Sigmoid colon (tissue), 7 donors: ENCODE data around the gene RAB25. TPM values are rescaled to one million over a fixed set of nuclear protein-coding genes. Genes with fewer than 3 reads are reported as not detected.

Experiments used
- DNase-seq: peaks from one replicate; pipeline ENCODE4 v3.0.0-alpha.2; 2019
- H3K27ac ChIP-seq, 4 donors: fragments of 200-600 bp; sonication (generic); one replicate each; pipeline ENCODE4 v1.5.1; 2016 to 2019; ENCODE audit warnings: mild to moderate bottlenecking in 1 of 4
- H3K27me3 ChIP-seq, 3 donors: fragments of 200-600 bp; sonication (generic); one replicate each; pipeline ENCODE4 v1.5.1; 2019; ENCODE audit warnings: mild to moderate bottlenecking in 1 of 3
- H3K36me3 ChIP-seq, 4 donors: fragments of 200-600 bp; sonication (generic); one replicate each; pipeline ENCODE4 v1.5.1; 2016 to 2019
- H3K4me1 ChIP-seq, 4 donors: fragments of 200-600 bp; sonication (generic); one replicate each; pipeline ENCODE4 v1.5.1; 2017 to 2019
- H3K4me3 ChIP-seq, 4 donors: fragments of 200-600 bp; sonication (generic); one replicate each; pipeline ENCODE4 v1.5.1; 2017 to 2019; ENCODE audit warnings: mild to moderate bottlenecking in 2 of 4, moderate library complexity in 1 of 4
- H3K9me3 ChIP-seq, 4 donors: fragments of 200-600 bp in 3 of 4; sonication (generic) in 3 of 4; one replicate each; pipeline versions ENCODE4 v1.5.1 to v1.6.1; 2013 to 2019
- EP300 ChIP-seq, 4 donors: sonication (generic); formaldehyde crosslinking; IDR thresholded peaks; one replicate each; pipeline ENCODE4 v1.6.1; 2017; ENCODE audit warnings: antibody characterized with exemption in 4 of 4
- POLR2A ChIP-seq, 2 donors: fragments of 450-650 bp; IDR thresholded peaks; one replicate each; pipeline ENCODE4 v1.6.1; 2016; ENCODE audit warnings: antibody characterized with exemption in 2 of 2, mild to moderate bottlenecking in 2 of 2, moderate library complexity in 2 of 2
- POLR2AphosphoS5 ChIP-seq, 4 donors: sonication (generic); formaldehyde crosslinking; IDR thresholded peaks; one replicate each; pipeline ENCODE4 v1.6.1; 2017; ENCODE audit warnings: antibody characterized with exemption in 4 of 4
- WGBS, 2 donors: extraction: QIAGEN DNeasy Blood & Tissue Kit; methylation state at CpG; one replicate each; pipeline ENCODE4 v1.1.7; 2013; 5-methylcytosine and 5-hydroxymethylcytosine counted together
- intact Hi-C: fragments of 100-400 bp; cut with DNase I; formaldehyde crosslinking; loops from one replicate; pipeline ENCODE4 v1.15.1; 2023
- polyA plus RNA-seq, 3 donors: library from polyadenylated mRNA; stranded (reverse); fragments of 200-250 nt; gene quantifications; one replicate each; pipeline ENCODE4 v1.2.3, GENCODE V29; 2013
- total RNA-seq, 4 donors: library from RNA; depleted of rRNA; stranded (reverse); fragments of >200 nt; gene quantifications; one replicate each; pipeline ENCODE4 v1.1.0, GENCODE V29; 2016
- TF ChIP-seq, protein P1 (sequence below), 4 experiments: fragments of 450-650 bp in 3 of 4; fragments of 200-600 bp in 1 of 4; IDR thresholded peaks; one replicate each; pipeline ENCODE4 v1.5.1; 2016 to 2019; ENCODE audit warnings: antibody characterized with exemption in 4 of 4, mild to moderate bottlenecking in 3 of 4, moderate library complexity in 2 of 4
- donor health status: healthy with polysubstance abuse.
- donor health status: Bipolar disorder and iron deficiency.
- donor health status: healthy.

RAB25 gene
- total and polyA plus RNA-seq, 7 donors, result 187 to 237 (median 201) TPM; not detected in 4

DNA sequence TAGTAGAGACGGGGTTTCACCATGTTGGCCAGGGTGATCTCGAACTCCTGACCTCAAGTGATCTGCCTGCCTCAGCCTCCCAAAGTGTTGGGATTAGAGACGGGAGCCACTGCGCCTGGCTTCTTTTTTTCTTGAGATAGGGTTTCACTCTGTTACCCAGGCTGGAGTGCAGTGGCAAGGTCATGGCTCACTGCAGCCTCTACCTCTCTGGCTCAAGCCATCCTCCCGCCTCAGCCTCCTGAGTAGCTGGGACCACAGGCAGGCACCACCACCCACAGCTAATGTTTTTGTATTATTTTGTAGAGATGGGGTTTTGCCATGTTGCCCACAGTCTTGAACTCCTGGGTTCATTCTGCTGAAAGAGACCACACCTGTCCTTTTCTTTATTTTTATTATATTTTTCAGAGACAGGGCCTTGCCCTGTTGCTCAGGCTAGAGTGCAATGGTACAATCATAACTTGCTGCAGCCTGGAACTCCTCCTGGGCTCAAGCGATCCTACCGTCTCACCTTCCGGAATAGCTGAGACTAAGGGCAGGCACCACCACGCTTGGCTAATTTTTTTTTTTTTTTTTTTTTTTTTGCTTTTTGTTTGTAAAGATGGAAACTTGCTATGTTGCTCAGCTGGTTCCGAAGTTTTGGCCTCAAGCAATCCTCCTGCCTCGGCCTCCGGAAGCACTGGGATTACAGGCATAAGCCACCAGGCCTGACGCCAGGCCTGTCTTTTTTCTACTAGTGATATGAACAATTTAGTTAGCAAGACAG, 56.6 kb downstream of the RAB25 start:
- 28 to 60% methylated on average over 13 of the region's 13 CpGs for WGBS, 2 donors
- no peaks in the 10 kb centered on the region for H3K36me3 ChIP-seq
- no peak for DNase-seq
- H3K9me3 ChIP-seq, result no peaks in the 10 kb centered on the region
- H3K4me3 ChIP-seq, result peak overlapping the region; percentile 81 to 99 (median 90)
- TF ChIP-seq POLR2A (IDR thresholded peaks at IDR 0.05) (no peak), EP300 (IDR thresholded peaks at IDR 0.05) (no peak), POLR2AphosphoS5 (IDR thresholded peaks at IDR 0.05) (no peak)
- TF ChIP-seq, protein P1, sequence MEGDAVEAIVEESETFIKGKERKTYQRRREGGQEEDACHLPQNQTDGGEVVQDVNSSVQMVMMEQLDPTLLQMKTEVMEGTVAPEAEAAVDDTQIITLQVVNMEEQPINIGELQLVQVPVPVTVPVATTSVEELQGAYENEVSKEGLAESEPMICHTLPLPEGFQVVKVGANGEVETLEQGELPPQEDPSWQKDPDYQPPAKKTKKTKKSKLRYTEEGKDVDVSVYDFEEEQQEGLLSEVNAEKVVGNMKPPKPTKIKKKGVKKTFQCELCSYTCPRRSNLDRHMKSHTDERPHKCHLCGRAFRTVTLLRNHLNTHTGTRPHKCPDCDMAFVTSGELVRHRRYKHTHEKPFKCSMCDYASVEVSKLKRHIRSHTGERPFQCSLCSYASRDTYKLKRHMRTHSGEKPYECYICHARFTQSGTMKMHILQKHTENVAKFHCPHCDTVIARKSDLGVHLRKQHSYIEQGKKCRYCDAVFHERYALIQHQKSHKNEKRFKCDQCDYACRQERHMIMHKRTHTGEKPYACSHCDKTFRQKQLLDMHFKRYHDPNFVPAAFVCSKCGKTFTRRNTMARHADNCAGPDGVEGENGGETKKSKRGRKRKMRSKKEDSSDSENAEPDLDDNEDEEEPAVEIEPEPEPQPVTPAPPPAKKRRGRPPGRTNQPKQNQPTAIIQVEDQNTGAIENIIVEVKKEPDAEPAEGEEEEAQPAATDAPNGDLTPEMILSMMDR (IDR thresholded peaks at IDR 0.05), result no peak
- intact Hi-C loops, result no loop called here
- H3K27me3 ChIP-seq, result no peaks in the 10 kb centered on the region
- peaks cover 0 to 82% (median 80%) of the 10 kb centered on the region in 4 donors for H3K4me1 ChIP-seq
- peak overlapping the region; percentile 95 to 100 (median 98) for H3K27ac ChIP-seq

DNA sequence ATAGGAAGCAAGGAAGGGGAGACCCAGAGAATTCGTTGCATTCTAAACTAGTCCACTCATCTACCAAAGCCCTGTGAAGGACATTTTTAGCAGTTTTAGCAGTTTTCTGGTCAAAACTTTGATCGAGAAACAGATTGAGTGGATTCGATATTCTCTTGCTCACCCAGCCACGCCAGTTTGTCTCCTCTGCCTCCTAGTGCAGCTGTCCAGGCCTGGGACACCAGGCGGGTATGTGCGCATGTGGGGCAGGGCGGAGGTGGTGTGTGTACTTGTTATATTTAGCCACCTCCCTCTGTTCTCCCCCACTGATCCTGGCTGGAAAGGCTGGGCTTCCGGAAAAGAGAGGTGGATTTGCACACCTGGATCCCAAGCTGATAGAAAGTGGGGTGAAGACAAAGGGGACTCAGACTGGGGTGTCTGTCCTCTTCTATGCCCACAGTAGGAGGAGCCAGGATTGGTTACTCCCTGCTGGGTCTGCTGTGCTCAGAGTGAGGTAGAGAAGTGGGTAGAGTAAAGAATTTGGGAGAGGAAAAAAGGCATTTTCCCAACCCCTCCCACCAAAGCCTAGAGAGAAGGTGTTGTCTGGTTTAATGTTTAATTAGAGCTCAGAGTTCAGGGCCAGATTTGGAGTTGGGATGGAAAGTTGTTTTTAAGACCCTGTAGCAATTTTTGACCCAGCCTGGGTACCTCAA, 57.4 kb downstream of the RAB25 start:
- H3K4me1 ChIP-seq, result peaks cover 0 to 84% (median 83%) of the 10 kb centered on the region in 4 donors
- TF ChIP-seq, protein P1 (IDR thresholded peaks at IDR 0.05), result no peak
- TF ChIP-seq EP300 (IDR thresholded peaks at IDR 0.05) (no peak), POLR2A (IDR thresholded peaks at IDR 0.05) (peak; percentile 69 to 77), POLR2AphosphoS5 (IDR thresholded peaks at IDR 0.05) (peak; percentile 88 to 91 (median 90))
- peak; percentile 90 for DNase-seq
- peak overlapping the region; percentile 81 to 99 (median 90) for H3K4me3 ChIP-seq
- peak overlapping the region; percentile 95 to 100 (median 98) for H3K27ac ChIP-seq
- intact Hi-C loops, result no loop called here
- no peaks in the 10 kb centered on the region for H3K36me3 ChIP-seq
- H3K27me3 ChIP-seq, result no peaks in the 10 kb centered on the region
- no peaks in the 10 kb centered on the region for H3K9me3 ChIP-seq
- 6 to 52% methylated on average over 8 of the region's 8 CpGs for WGBS, 2 donors

DNA sequence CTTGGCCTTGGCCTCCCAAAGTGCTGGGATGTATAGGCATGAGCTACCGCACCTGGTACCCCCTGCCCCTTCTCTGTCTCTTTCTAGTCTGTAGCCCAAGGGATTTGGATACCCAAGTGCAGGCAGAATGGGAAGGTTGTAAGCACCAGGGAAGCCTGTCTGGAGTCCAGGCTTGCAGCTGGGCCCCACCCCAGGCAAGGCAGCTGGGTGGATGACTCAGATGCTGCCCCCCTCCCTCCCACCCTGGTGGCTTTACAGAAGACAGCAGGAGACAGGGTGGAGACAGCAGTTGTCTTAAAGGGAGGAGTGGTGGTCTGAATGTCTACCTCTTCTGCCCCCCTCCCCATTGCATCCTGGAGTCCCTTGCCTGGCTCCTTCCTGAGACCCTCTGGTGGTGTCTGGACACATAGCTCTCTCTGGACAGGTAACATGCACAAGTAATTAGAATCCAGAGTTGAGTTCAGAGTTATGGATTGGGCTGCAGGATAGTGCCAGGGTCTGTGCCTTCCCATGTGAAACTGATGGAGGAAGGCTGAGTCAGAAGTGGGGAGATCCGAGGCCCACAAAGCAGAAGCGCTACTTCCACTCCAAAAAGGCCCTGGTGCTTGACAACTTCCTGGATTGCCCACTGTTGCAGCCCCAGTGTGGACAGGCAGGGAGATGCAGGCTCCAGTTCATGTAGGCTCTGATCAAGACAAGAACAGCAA, 58.7 kb downstream of the RAB25 start:
- WGBS, 2 donors, result 44 to 57% methylated on average over 3 of the region's 3 CpGs
- Histone ChIP-seq H3K27me3 (no peaks in the 10 kb centered on the region), H3K4me1 (peaks cover 0 to 86% (median 85%) of the 10 kb centered on the region in 4 donors), H3K36me3 (no peaks in the 10 kb centered on the region), H3K27ac (peak overlapping the region; percentile 95 to 100 (median 98)), H3K4me3 (peak overlapping the region in 3 of 4 donors; percentile 81 to 95 (median 86)), H3K9me3 (no peaks in the 10 kb centered on the region)
- intact Hi-C loops, result loop anchor here (5.0 kb wide), 1 partner anchor 338 kb away; no protein-coding TSS in a partner anchor
- peak; percentile 86 for DNase-seq
- TF ChIP-seq EP300 (IDR thresholded peaks at IDR 0.05), result no peak
- TF ChIP-seq, protein P1 (IDR thresholded peaks at IDR 0.05), result peak in 1 of 4 experiments; percentile 18
- no peak for TF ChIP-seq POLR2A (IDR thresholded peaks at IDR 0.05)
- TF ChIP-seq POLR2AphosphoS5 (IDR thresholded peaks at IDR 0.05), result peak in 3 of 4 donors; percentile 21 to 59 (median 27)

Other genes with a start within 250 kb of the RAB25 start
- gene GON4L, start 203.9 kb upstream of the RAB25 start, total RNA-seq, result 10 to 100 TPM; 25.7 to 45.7 (median 36.4) TPM
- 10 to 100 TPM in 1 of 3 donors, 1 to 10 TPM in 2; 3.5 to 24.7 (median 7.2) TPM for gene GON4L, start 203.9 kb upstream of the RAB25 start, polyA plus RNA-seq
- gene SYT11, start 201.6 kb upstream of the RAB25 start, total RNA-seq, result 10 to 100 TPM; 14.0 to 29.1 (median 21.3) TPM
- 1 to 10 TPM in 2 of 3 donors, under 1 TPM in 1; under 0.01 to 8.4 (median 1.2) TPM for gene SYT11, start 201.6 kb upstream of the RAB25 start, polyA plus RNA-seq
- gene RIT1, start 149.8 kb upstream of the RAB25 start, total RNA-seq, result 10 to 100 TPM; 16.6 to 23.2 (median 20.7) TPM
- gene RIT1, start 149.8 kb upstream of the RAB25 start, polyA plus RNA-seq, result 10 to 100 TPM; 13.1 to 15.0 (median 13.8) TPM
- 10 to 100 TPM; 33.5 to 67.6 (median 38.9) TPM for gene KHDC4, start 126.7 kb upstream of the RAB25 start, total RNA-seq
- 10 to 100 TPM in 2 of 3 donors, 1 to 10 TPM in 1; 6.6 to 25.2 (median 10.2) TPM for gene KHDC4, start 126.7 kb upstream of the RAB25 start, polyA plus RNA-seq
- not detected for gene RXFP4, start 119.5 kb upstream of the RAB25 start, total RNA-seq
- gene RXFP4, start 119.5 kb upstream of the RAB25 start, polyA plus RNA-seq, result 1 to 10 TPM in 2 of 3 donors, not detected in 1; 1.8 to 2.7 TPM
- gene ARHGEF2, start 82.6 kb upstream of the RAB25 start, total RNA-seq, result 10 to 100 TPM; 31.6 to 83.9 (median 48.1) TPM
- 10 to 100 TPM; 25.8 to 76.7 (median 26.8) TPM for gene ARHGEF2, start 82.6 kb upstream of the RAB25 start, polyA plus RNA-seq
- 100 to 1,000 TPM; 115 to 338 (median 233) TPM for gene SSR2, start 40.2 kb upstream of the RAB25 start, total RNA-seq
- 100 to 1,000 TPM; 157 to 274 (median 231) TPM for gene SSR2, start 40.2 kb upstream of the RAB25 start, polyA plus RNA-seq
- gene UBQLN4, start 7.4 kb upstream of the RAB25 start, total RNA-seq, result 10 to 100 TPM; 13.9 to 23.6 (median 19.8) TPM
- gene UBQLN4, start 7.4 kb upstream of the RAB25 start, polyA plus RNA-seq, result 10 to 100 TPM; 11.4 to 21.5 (median 14.8) TPM
- 10 to 100 TPM; 55.4 to 86.4 (median 71.3) TPM for gene LAMTOR2, start 6.4 kb upstream of the RAB25 start, total RNA-seq
- gene LAMTOR2, start 6.4 kb upstream of the RAB25 start, polyA plus RNA-seq, result 100 to 1,000 TPM; 142 to 245 (median 199) TPM
- gene MEX3A, start 21.3 kb downstream of the RAB25 start, total RNA-seq, result under 1 TPM; 0.27 to 0.36 (median 0.30) TPM
- 1 to 10 TPM in 1 of 3 donors, under 1 TPM in 2; 0.23 to 1.5 (median 0.60) TPM for gene MEX3A, start 21.3 kb downstream of the RAB25 start, polyA plus RNA-seq
- 100 to 1,000 TPM; 129 to 241 (median 196) TPM for gene LMNA, start 53.6 kb downstream of the RAB25 start, total RNA-seq
- 100 to 1,000 TPM; 108 to 229 (median 142) TPM for gene LMNA, start 53.6 kb downstream of the RAB25 start, polyA plus RNA-seq
- 1 to 10 TPM; 1.6 to 2.9 (median 1.8) TPM for gene SEMA4A, start 92.4 kb downstream of the RAB25 start, total RNA-seq
- 1 to 10 TPM; 1.4 to 6.3 (median 1.8) TPM for gene SEMA4A, start 92.4 kb downstream of the RAB25 start, polyA plus RNA-seq
- 10 to 100 TPM in 1 of 4 donors, 1 to 10 TPM in 3; 8.6 to 13.3 (median 9.4) TPM for gene SLC25A44, start 132.9 kb downstream of the RAB25 start, total RNA-seq
- 10 to 100 TPM in 2 of 3 donors, 1 to 10 TPM in 1; 7.8 to 15.3 (median 11.8) TPM for gene SLC25A44, start 132.9 kb downstream of the RAB25 start, polyA plus RNA-seq
- 10 to 100 TPM; 41.1 to 61.2 (median 50.8) TPM for gene PMF1, start 151.8 kb downstream of the RAB25 start, total RNA-seq
- gene PMF1, start 151.8 kb downstream of the RAB25 start, polyA plus RNA-seq, result 10 to 100 TPM; 46.2 to 75.1 (median 60.7) TPM
- 10 to 100 TPM in 1 of 4 donors, 1 to 10 TPM in 3; 3.9 to 15.9 (median 6.5) TPM for gene BGLAP, start 181.0 kb downstream of the RAB25 start, total RNA-seq
- 1 to 10 TPM in 1 of 3 donors, not detected in 2; 1.0 TPM for gene BGLAP, start 181.0 kb downstream of the RAB25 start, polyA plus RNA-seq
- 1 to 10 TPM in 3 of 4 donors, under 1 TPM in 1; 0.99 to 7.7 (median 7.2) TPM for gene PAQR6, start 186.9 kb downstream of the RAB25 start, total RNA-seq
- 1 to 10 TPM in 2 of 3 donors, under 1 TPM in 1; 0.69 to 3.4 (median 3.0) TPM for gene PAQR6, start 186.9 kb downstream of the RAB25 start, polyA plus RNA-seq
- gene SMG5, start 221.7 kb downstream of the RAB25 start, total RNA-seq, result 10 to 100 TPM; 36.7 to 59.0 (median 46.5) TPM
- gene SMG5, start 221.7 kb downstream of the RAB25 start, polyA plus RNA-seq, result 10 to 100 TPM; 25.2 to 78.2 (median 30.3) TPM
- gene TMEM79, start 223.2 kb downstream of the RAB25 start, total RNA-seq, result 1 to 10 TPM in 2 of 4 donors, under 1 TPM in 2; 0.41 to 1.5 (median 0.91) TPM
- 1 to 10 TPM; 1.8 to 5.6 (median 2.3) TPM for gene TMEM79, start 223.2 kb downstream of the RAB25 start, polyA plus RNA-seq
- gene GLMP, start 234.5 kb downstream of the RAB25 start, total RNA-seq, result 10 to 100 TPM; 33.3 to 49.2 (median 41.1) TPM
- 10 to 100 TPM; 34.8 to 53.2 (median 36.0) TPM for gene GLMP, start 234.5 kb downstream of the RAB25 start, polyA plus RNA-seq
- not detected for gene VHLL, start 238.1 kb downstream of the RAB25 start, total RNA-seq
- gene VHLL, start 238.1 kb downstream of the RAB25 start, polyA plus RNA-seq, result not detected